H1 (cell line): ENCODE data around the gene R3HDM2. TPM values are rescaled to one million over a fixed set of nuclear protein-coding genes. Genes with fewer than 3 reads are reported as not detected.

Source experiments
- FOSL1 ChIP-seq: IDR thresholded peaks from 2 replicates; pipeline ENCODE4 v1.6.1; 2011; ENCODE audit warnings: mild to moderate bottlenecking, low read depth, low read length, moderate library complexity; ENCODE audit not compliant: insufficient read depth
- JUN ChIP-seq: IDR thresholded peaks from 2 replicates; pipeline ENCODE4 v1.6.1; 2011; ENCODE audit warnings: low read depth, mild to moderate bottlenecking, improper control_type of control experiment, low read length
- RBBP5 ChIP-seq: IDR thresholded peaks from 2 replicates; pipeline ENCODE4 v1.7.1; 2012; ENCODE audit warnings: low read depth, mild to moderate bottlenecking, inconsistent platforms, low read length, moderate library complexity, borderline replicate concordance
- SIX5 ChIP-seq: IDR thresholded peaks from 2 replicates; pipeline ENCODE4 v1.6.1; 2011; ENCODE audit warnings: mild to moderate bottlenecking, low read depth, low read length
- SP1 ChIP-seq: IDR thresholded peaks from 2 replicates; pipeline ENCODE4 v1.6.1; 2011; ENCODE audit warnings: low read depth, low read length
- SRF ChIP-seq: IDR thresholded peaks from 2 replicates; pipeline ENCODE4 v1.6.1; 2011; ENCODE audit warnings: mild to moderate bottlenecking, low read depth, low read length, moderate library complexity
- TAF1 ChIP-seq: IDR thresholded peaks from 2 replicates; pipeline ENCODE4 v1.6.1; 2011; ENCODE audit warnings: mild to moderate bottlenecking, low read depth, low read length
- YY1 ChIP-seq: IDR thresholded peaks from 2 replicates; pipeline ENCODE4 v1.6.1; 2011; ENCODE audit warnings: low read depth, mild to moderate bottlenecking, low read length
- polyA plus RNA-seq, 7 experiments: library from polyadenylated mRNA; depleted of rRNA in 3 of 7; stranded (reverse) in 5 of 7; unstranded in 2 of 7; fragments of >200 nt in 5 of 7; fragments of 200-250 nt in 2 of 7; gene quantifications; 1 replicate in 5 of 7; 2 replicates in 1 of 7; 4 replicates in 1 of 7; pipeline versions ENCODE4 v1.2.1 to v1.2.3, GENCODE V29; 2011 to 2013; ENCODE audit warnings: missing spikeins in 2 of 7, mixed read lengths in 2 of 7
- total RNA-seq: library from RNA; stranded (reverse); fragmentation: NEBNext Ultra II Directional; extraction: Animal tissue kit (Norgen Biotek cat#: 25700); gene quantifications from 2 replicates; pipeline ENCODE4 v1.2.1, GENCODE V29; 2021
- TF ChIP-seq, protein P1 (sequence below): fragments of 300-600 bp; sonication (generic); IDR thresholded peaks from 2 replicates; pipeline ENCODE4 v1.7.1; 2012; ENCODE audit warnings: low read length, moderate library complexity, mild to moderate bottlenecking, inconsistent platforms; ENCODE audit not compliant: insufficient replicate concordance

The R3HDM2 gene
- total and polyA plus RNA-seq, 2 of the 8 experiments (the other 6 are each of a cell fraction or from before 2014, with no cell fraction given): 25.6 to 27.0 TPM

DNA sequence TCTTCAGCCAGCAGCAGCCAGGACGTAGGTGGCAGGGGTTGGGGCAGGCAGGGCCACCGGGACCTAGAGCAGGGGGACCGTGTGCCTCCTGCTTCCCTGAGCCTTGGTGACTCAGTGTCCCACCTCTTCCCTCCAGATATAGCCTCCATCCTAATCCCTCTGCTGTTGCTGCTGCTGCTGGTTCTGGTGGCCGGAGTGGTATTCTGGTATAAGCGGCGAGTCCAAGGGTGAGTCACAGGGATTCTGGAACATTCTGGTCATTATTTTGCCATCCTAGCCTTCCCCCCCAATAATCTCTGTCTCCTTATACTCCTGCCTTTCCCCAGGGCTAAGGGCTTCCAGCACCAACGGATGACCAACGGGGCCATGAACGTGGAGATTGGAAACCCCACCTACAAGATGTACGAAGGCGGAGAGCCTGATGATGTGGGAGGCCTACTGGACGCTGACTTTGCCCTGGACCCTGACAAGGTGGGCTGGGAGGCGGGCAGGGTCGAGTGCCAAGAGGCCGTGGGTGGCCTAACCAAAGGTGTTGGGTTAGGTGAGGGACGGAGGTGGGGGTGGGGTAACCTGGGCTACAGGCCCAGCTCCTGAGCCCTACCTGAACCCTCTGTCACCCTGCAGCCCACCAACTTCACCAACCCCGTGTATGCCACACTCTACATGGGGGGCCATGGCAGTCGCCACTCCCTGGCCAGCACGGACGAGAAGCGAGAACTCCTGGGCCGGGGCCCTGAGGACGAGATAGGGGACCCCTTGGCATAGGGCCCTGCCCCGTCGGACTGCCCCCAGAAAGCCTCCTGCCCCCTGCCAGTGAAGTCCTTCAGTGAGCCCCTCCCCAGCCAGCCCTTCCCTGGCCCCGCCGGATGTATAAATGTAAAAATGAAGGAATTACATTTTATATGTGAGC, 218.8 kb downstream of the R3HDM2 start (continued):
- TF ChIP-seq, protein P1, sequence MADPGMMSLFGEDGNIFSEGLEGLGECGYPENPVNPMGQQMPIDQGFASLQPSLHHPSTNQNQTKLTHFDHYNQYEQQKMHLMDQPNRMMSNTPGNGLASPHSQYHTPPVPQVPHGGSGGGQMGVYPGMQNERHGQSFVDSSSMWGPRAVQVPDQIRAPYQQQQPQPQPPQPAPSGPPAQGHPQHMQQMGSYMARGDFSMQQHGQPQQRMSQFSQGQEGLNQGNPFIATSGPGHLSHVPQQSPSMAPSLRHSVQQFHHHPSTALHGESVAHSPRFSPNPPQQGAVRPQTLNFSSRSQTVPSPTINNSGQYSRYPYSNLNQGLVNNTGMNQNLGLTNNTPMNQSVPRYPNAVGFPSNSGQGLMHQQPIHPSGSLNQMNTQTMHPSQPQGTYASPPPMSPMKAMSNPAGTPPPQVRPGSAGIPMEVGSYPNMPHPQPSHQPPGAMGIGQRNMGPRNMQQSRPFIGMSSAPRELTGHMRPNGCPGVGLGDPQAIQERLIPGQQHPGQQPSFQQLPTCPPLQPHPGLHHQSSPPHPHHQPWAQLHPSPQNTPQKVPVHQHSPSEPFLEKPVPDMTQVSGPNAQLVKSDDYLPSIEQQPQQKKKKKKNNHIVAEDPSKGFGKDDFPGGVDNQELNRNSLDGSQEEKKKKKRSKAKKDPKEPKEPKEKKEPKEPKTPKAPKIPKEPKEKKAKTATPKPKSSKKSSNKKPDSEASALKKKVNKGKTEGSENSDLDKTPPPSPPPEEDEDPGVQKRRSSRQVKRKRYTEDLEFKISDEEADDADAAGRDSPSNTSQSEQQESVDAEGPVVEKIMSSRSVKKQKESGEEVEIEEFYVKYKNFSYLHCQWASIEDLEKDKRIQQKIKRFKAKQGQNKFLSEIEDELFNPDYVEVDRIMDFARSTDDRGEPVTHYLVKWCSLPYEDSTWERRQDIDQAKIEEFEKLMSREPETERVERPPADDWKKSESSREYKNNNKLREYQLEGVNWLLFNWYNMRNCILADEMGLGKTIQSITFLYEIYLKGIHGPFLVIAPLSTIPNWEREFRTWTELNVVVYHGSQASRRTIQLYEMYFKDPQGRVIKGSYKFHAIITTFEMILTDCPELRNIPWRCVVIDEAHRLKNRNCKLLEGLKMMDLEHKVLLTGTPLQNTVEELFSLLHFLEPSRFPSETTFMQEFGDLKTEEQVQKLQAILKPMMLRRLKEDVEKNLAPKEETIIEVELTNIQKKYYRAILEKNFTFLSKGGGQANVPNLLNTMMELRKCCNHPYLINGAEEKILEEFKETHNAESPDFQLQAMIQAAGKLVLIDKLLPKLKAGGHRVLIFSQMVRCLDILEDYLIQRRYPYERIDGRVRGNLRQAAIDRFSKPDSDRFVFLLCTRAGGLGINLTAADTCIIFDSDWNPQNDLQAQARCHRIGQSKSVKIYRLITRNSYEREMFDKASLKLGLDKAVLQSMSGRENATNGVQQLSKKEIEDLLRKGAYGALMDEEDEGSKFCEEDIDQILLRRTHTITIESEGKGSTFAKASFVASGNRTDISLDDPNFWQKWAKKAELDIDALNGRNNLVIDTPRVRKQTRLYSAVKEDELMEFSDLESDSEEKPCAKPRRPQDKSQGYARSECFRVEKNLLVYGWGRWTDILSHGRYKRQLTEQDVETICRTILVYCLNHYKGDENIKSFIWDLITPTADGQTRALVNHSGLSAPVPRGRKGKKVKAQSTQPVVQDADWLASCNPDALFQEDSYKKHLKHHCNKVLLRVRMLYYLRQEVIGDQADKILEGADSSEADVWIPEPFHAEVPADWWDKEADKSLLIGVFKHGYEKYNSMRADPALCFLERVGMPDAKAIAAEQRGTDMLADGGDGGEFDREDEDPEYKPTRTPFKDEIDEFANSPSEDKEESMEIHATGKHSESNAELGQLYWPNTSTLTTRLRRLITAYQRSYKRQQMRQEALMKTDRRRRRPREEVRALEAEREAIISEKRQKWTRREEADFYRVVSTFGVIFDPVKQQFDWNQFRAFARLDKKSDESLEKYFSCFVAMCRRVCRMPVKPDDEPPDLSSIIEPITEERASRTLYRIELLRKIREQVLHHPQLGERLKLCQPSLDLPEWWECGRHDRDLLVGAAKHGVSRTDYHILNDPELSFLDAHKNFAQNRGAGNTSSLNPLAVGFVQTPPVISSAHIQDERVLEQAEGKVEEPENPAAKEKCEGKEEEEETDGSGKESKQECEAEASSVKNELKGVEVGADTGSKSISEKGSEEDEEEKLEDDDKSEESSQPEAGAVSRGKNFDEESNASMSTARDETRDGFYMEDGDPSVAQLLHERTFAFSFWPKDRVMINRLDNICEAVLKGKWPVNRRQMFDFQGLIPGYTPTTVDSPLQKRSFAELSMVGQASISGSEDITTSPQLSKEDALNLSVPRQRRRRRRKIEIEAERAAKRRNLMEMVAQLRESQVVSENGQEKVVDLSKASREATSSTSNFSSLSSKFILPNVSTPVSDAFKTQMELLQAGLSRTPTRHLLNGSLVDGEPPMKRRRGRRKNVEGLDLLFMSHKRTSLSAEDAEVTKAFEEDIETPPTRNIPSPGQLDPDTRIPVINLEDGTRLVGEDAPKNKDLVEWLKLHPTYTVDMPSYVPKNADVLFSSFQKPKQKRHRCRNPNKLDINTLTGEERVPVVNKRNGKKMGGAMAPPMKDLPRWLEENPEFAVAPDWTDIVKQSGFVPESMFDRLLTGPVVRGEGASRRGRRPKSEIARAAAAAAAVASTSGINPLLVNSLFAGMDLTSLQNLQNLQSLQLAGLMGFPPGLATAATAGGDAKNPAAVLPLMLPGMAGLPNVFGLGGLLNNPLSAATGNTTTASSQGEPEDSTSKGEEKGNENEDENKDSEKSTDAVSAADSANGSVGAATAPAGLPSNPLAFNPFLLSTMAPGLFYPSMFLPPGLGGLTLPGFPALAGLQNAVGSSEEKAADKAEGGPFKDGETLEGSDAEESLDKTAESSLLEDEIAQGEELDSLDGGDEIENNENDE: no peak
- TF ChIP-seq SIX5 (no peak), SP1 (no peak), YY1 (no peak), TAF1 (no peak), JUN (no peak), RBBP5 (no peak), FOSL1 (no peak), SRF (no peak)
